ENCODE measurements around the gene KCNQ2.

DNA sequence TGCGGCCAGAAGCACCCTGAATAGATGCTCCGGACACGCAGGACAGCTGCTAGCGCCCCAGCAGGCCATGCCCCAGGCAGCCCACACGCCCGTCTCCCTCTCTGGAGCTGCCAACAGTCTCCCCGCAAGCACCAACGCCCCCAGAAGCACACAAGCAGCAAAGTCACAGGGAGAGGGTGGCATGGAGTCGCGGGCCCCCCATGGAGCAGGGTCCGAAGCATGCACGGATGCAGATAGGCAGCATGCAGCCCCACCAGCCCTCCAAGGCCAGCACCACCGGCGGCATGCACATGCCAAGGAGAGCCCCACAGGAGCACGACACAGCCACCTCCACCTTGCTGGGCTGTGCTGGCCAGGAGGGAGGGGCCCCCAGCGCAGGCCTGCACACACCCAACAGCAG is 53.8 kb downstream of the KCNQ2 start:
- TF ChIP-seq CTCF (IDR thresholded peaks at IDR 0.05; ENCODE audit: low read depth, low read length, poor library complexity, severe bottlenecking): no peak
- TF ChIP-seq EZH2phosphoT487 (IDR thresholded peaks at IDR 0.05; ENCODE audit: borderline replicate concordance, low read length): no peak
